Liver (tissue), 9 donors: Measurements from ENCODE around the gene KIF26B. TPM values are rescaled to one million over a fixed set of nuclear protein-coding genes. Genes with fewer than 3 reads are reported as not detected.

ENCODE experiments used
- DNase-seq: peaks from one replicate; pipeline ENCODE4 v3.0.0-alpha.2; 2017; ENCODE audit warnings: low spot score
- H3K27ac ChIP-seq, 2 donors: one replicate each; pipeline ENCODE4 v1.7.0; 2013; ENCODE audit warnings: inconsistent platforms in 2 of 2, low read length in 2 of 2, control low read depth in 1 of 2, low read depth in 1 of 2, mild to moderate bottlenecking in 1 of 2
- H3K27me3 ChIP-seq, 4 donors: one replicate each; pipeline versions ENCODE4 v1.6.1 to v1.7.0; 2013; ENCODE audit warnings: low read length in 3 of 4, inconsistent platforms in 1 of 4, mild to moderate bottlenecking in 1 of 4, moderate library complexity in 1 of 4; ENCODE audit not compliant: control insufficient read depth in 4 of 4, insufficient read depth in 4 of 4
- H3K36me3 ChIP-seq, 4 donors: one replicate each; pipeline versions ENCODE4 v1.6.1 to v1.7.0; 2013; ENCODE audit warnings: low read length in 3 of 4, mild to moderate bottlenecking in 3 of 4, low read depth in 1 of 4, moderate library complexity in 1 of 4; ENCODE audit not compliant: control insufficient read depth in 4 of 4, insufficient read depth in 3 of 4
- H3K4me1 ChIP-seq, 4 donors: one replicate each; pipeline versions ENCODE4 v1.6.1 to v1.7.0; 2013; ENCODE audit warnings: low read length in 3 of 4, mild to moderate bottlenecking in 3 of 4, moderate library complexity in 1 of 4; ENCODE audit not compliant: control insufficient read depth in 4 of 4, insufficient read depth in 4 of 4
- H3K4me3 ChIP-seq, 3 donors: one replicate each; pipeline versions ENCODE4 v1.6.1 to v1.7.0; 2013; ENCODE audit warnings: low read length in 3 of 3, control low read depth in 1 of 3, low read depth in 1 of 3, mild to moderate bottlenecking in 1 of 3
- H3K9ac ChIP-seq, 2 donors: one replicate each; pipeline ENCODE4 v1.7.0; 2013; ENCODE audit warnings: low read length in 2 of 2, mild to moderate bottlenecking in 2 of 2, moderate library complexity in 2 of 2, control low read depth in 1 of 2, low read depth in 1 of 2
- H3K9me3 ChIP-seq, 4 donors: one replicate each; pipeline versions ENCODE4 v1.6.1 to v1.7.0; 2013; ENCODE audit warnings: low read length in 3 of 4; ENCODE audit not compliant: control insufficient read depth in 4 of 4
- EGR1 ChIP-seq, 2 donors: IDR thresholded peaks; 2 replicates each; pipeline ENCODE4 v1.6.1; 2016 to 2018; ENCODE audit warnings: antibody characterized with exemption in 2 of 2, low read depth in 2 of 2
- FOXA1 ChIP-seq: IDR thresholded peaks from 2 replicates; pipeline ENCODE4 v1.6.1; 2016; ENCODE audit warnings: antibody characterized with exemption
- FOXA2 ChIP-seq: IDR thresholded peaks from 2 replicates; pipeline ENCODE4 v1.6.1; 2016; ENCODE audit warnings: antibody characterized with exemption
- GABPA ChIP-seq, 2 donors: IDR thresholded peaks in 1 of 2; conservative IDR thresholded peaks in 1 of 2; 2 replicates each; pipeline ENCODE4 v1.6.1; 2016; ENCODE audit warnings: antibody characterized with exemption in 2 of 2, mild to moderate bottlenecking in 1 of 2, moderate library complexity in 1 of 2
- HNF4A ChIP-seq, 2 donors: conservative IDR thresholded peaks; 2 replicates each; pipeline ENCODE4 v1.6.1; 2016; ENCODE audit warnings: antibody characterized with exemption in 2 of 2, mild to moderate bottlenecking in 2 of 2
- HNF4G ChIP-seq: IDR thresholded peaks from 2 replicates; pipeline ENCODE4 v1.6.1; 2016; ENCODE audit warnings: antibody characterized with exemption
- JUND ChIP-seq, 2 donors: IDR thresholded peaks; 2 replicates each; pipeline ENCODE4 v1.6.1; 2016; ENCODE audit warnings: antibody characterized with exemption in 2 of 2
- NR2F2 ChIP-seq: IDR thresholded peaks from 2 replicates; pipeline ENCODE4 v1.6.1; 2016; ENCODE audit warnings: antibody characterized with exemption
- RAD21 ChIP-seq, 2 donors: IDR thresholded peaks; 2 replicates each; pipeline ENCODE4 v1.6.1; 2016; ENCODE audit warnings: antibody characterized with exemption in 2 of 2, mild to moderate bottlenecking in 2 of 2
- RXRA ChIP-seq, 2 donors: IDR thresholded peaks; 2 replicates each; pipeline ENCODE4 v1.6.1; 2017 to 2018; ENCODE audit warnings: antibody characterized with exemption in 2 of 2, mild to moderate bottlenecking in 1 of 2
- SP1 ChIP-seq: IDR thresholded peaks from 2 replicates; pipeline ENCODE4 v1.6.1; 2018; ENCODE audit warnings: antibody characterized with exemption, mild to moderate bottlenecking
- TAF1 ChIP-seq: conservative IDR thresholded peaks from 2 replicates; pipeline ENCODE4 v1.6.1; 2016; ENCODE audit warnings: antibody characterized with exemption, mild to moderate bottlenecking
- YY1 ChIP-seq: IDR thresholded peaks from 2 replicates; pipeline ENCODE4 v1.6.1; 2016; ENCODE audit warnings: antibody characterized with exemption, mild to moderate bottlenecking
- ZBTB33 ChIP-seq: IDR thresholded peaks from 2 replicates; pipeline ENCODE4 v1.6.1; 2016; ENCODE audit warnings: antibody characterized with exemption
- WGBS: extraction: QIAGEN DNeasy Blood & Tissue Kit; methylation state at CpG from one replicate; pipeline ENCODE4 v1.1.7; 2013; 5-methylcytosine and 5-hydroxymethylcytosine counted together
- polyA plus RNA-seq, 2 donors: library from polyadenylated mRNA; stranded (reverse) in 1 of 2; unstranded in 1 of 2; fragments of 200-250 nt in 1 of 2; fragments of >200 nt in 1 of 2; fragmentation: Nextera tagmentation in 1 of 2; extraction: Ambion mirVana in 1 of 2; gene quantifications; one replicate each; pipeline versions ENCODE4 v1.2.1 to v1.2.3, GENCODE V29; 2013 to 2015
- total RNA-seq, 2 donors: library from RNA; depleted of rRNA; stranded (reverse); fragments of >200 nt; gene quantifications; one replicate each; pipeline ENCODE4 v1.2.3, GENCODE V29; 2014
- TF ChIP-seq, protein P1 (sequence below): IDR thresholded peaks from 2 replicates; pipeline ENCODE4 v1.6.1; 2016; ENCODE audit warnings: antibody characterized with exemption, mild to moderate bottlenecking
- TF ChIP-seq, protein P2 (sequence below): fragments of 150-350 bp; IDR thresholded peaks from 2 replicates; pipeline ENCODE4 v1.5.1; 2017; ENCODE audit warnings: improper control_type of control experiment, low read depth, low read length; ENCODE audit not compliant: missing input control
- TF ChIP-seq, protein P3 (sequence below): IDR thresholded peaks from 2 replicates; pipeline ENCODE4 v1.6.1; 2016; ENCODE audit warnings: antibody characterized with exemption
- TF ChIP-seq, protein P4 (sequence below): IDR thresholded peaks from 2 replicates; pipeline ENCODE4 v1.6.1; 2016; ENCODE audit warnings: antibody characterized with exemption
- donor health status: healthy.
- donor health status: healthy.
- donor health status: healthy.
- donor health status: healthy.
- donor health status: healthy.

KIF26B gene
- total and polyA plus RNA-seq, 4 donors: 0.10 to 1.7 (median 0.34) TPM

- Histone ChIP-seq H3K4me3 (no peak overlapping the region), H3K9ac (no peak overlapping the region), H3K9me3 (no peaks in the 10 kb centered on the region), H3K36me3 (no peaks in the 10 kb centered on the region), H3K27ac (no peak overlapping the region), H3K4me1 (no peaks in the 10 kb centered on the region), H3K27me3 (no peaks in the 10 kb centered on the region)
- DNase-seq: no peak
- WGBS: 87% methylated on average over 13 of the region's 13 CpGs
- TF ChIP-seq NR2F2: no peak
- TF ChIP-seq, protein P1, sequence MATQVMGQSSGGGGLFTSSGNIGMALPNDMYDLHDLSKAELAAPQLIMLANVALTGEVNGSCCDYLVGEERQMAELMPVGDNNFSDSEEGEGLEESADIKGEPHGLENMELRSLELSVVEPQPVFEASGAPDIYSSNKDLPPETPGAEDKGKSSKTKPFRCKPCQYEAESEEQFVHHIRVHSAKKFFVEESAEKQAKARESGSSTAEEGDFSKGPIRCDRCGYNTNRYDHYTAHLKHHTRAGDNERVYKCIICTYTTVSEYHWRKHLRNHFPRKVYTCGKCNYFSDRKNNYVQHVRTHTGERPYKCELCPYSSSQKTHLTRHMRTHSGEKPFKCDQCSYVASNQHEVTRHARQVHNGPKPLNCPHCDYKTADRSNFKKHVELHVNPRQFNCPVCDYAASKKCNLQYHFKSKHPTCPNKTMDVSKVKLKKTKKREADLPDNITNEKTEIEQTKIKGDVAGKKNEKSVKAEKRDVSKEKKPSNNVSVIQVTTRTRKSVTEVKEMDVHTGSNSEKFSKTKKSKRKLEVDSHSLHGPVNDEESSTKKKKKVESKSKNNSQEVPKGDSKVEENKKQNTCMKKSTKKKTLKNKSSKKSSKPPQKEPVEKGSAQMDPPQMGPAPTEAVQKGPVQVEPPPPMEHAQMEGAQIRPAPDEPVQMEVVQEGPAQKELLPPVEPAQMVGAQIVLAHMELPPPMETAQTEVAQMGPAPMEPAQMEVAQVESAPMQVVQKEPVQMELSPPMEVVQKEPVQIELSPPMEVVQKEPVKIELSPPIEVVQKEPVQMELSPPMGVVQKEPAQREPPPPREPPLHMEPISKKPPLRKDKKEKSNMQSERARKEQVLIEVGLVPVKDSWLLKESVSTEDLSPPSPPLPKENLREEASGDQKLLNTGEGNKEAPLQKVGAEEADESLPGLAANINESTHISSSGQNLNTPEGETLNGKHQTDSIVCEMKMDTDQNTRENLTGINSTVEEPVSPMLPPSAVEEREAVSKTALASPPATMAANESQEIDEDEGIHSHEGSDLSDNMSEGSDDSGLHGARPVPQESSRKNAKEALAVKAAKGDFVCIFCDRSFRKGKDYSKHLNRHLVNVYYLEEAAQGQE: no peak
- TF ChIP-seq JUND (IDR thresholded peaks at IDR 0.05): no peak
- TF ChIP-seq HNF4G: no peak
- TF ChIP-seq, protein P2, sequence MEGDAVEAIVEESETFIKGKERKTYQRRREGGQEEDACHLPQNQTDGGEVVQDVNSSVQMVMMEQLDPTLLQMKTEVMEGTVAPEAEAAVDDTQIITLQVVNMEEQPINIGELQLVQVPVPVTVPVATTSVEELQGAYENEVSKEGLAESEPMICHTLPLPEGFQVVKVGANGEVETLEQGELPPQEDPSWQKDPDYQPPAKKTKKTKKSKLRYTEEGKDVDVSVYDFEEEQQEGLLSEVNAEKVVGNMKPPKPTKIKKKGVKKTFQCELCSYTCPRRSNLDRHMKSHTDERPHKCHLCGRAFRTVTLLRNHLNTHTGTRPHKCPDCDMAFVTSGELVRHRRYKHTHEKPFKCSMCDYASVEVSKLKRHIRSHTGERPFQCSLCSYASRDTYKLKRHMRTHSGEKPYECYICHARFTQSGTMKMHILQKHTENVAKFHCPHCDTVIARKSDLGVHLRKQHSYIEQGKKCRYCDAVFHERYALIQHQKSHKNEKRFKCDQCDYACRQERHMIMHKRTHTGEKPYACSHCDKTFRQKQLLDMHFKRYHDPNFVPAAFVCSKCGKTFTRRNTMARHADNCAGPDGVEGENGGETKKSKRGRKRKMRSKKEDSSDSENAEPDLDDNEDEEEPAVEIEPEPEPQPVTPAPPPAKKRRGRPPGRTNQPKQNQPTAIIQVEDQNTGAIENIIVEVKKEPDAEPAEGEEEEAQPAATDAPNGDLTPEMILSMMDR: no peak
- TF ChIP-seq GABPA (IDR thresholded peaks at IDR 0.05 in 1 of 2, conservative IDR thresholded peaks at IDR 0.05 in 1 of 2): no peak
- TF ChIP-seq TAF1: no peak
- TF ChIP-seq, protein P3, sequence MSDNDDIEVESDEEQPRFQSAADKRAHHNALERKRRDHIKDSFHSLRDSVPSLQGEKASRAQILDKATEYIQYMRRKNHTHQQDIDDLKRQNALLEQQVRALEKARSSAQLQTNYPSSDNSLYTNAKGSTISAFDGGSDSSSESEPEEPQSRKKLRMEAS: no peak
- no peak for TF ChIP-seq RXRA (IDR thresholded peaks at IDR 0.05)
- no peak for TF ChIP-seq YY1
- no peak for TF ChIP-seq FOXA2
- no peak for TF ChIP-seq FOXA1
- TF ChIP-seq ZBTB33: no peak
- no peak for TF ChIP-seq EGR1 (IDR thresholded peaks at IDR 0.05; ENCODE audit: low read depth in 2 of 2)
- TF ChIP-seq SP1: no peak
- no peak for TF ChIP-seq RAD21 (IDR thresholded peaks at IDR 0.05)
- no peak for TF ChIP-seq HNF4A (conservative IDR thresholded peaks at IDR 0.05)
- TF ChIP-seq, protein P4, sequence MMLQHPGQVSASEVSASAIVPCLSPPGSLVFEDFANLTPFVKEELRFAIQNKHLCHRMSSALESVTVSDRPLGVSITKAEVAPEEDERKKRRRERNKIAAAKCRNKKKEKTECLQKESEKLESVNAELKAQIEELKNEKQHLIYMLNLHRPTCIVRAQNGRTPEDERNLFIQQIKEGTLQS: no peak
Measured at GRCh38 chr1:245614476-245614875, 459.7 kb downstream of the KIF26B start.

DNA sequence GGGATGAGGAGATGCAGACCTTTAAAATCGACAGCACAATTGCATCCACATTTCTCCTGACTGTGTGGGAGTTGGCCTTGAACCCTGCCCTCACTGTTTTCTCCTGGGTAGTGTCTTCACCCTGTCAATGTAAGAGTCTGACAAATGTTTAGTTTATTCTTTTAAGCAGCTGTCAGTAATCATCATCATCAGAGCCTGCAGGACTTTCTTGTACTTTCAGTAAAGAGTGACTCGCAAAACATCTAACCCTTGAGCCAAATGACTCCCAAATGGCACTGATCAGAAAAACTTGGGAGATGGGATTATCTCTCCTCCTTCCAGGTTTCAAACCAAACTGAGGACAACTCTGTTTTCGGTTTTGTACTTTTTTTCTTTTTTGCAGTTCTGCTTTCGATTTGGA, 460.2 kb downstream of the KIF26B start:
- no peaks in the 10 kb centered on the region for H3K27me3 ChIP-seq
- WGBS: 69% methylated on average over 4 of the region's 4 CpGs
- H3K4me3 ChIP-seq: no peak overlapping the region
- no peak overlapping the region for H3K9ac ChIP-seq
- no peaks in the 10 kb centered on the region for H3K36me3 ChIP-seq
- DNase-seq: no peak
- no peaks in the 10 kb centered on the region for H3K9me3 ChIP-seq
- H3K27ac ChIP-seq: no peak overlapping the region
- TF ChIP-seq, protein P4: no peak
- TF ChIP-seq NR2F2: no peak
- TF ChIP-seq TAF1: no peak
- TF ChIP-seq, protein P1: no peak
- no peak for TF ChIP-seq RAD21 (IDR thresholded peaks at IDR 0.05)
- TF ChIP-seq ZBTB33: no peak
- no peak for TF ChIP-seq JUND (IDR thresholded peaks at IDR 0.05)
- no peak for TF ChIP-seq HNF4A (conservative IDR thresholded peaks at IDR 0.05)
- no peak for TF ChIP-seq RXRA (IDR thresholded peaks at IDR 0.05)
- no peak for TF ChIP-seq FOXA1
- no peak for TF ChIP-seq EGR1 (IDR thresholded peaks at IDR 0.05; ENCODE audit: low read depth in 2 of 2)
- TF ChIP-seq HNF4G: no peak
- no peak for TF ChIP-seq FOXA2
- TF ChIP-seq YY1: no peak
- no peak for TF ChIP-seq SP1
- no peaks in the 10 kb centered on the region for H3K4me1 ChIP-seq
